H9 (cell line): ENCODE measurements around the gene PIK3R4. TPM values are rescaled to one million over a fixed set of nuclear protein-coding genes. Genes with fewer than 3 reads are reported as not detected.

Experiments
- DNase-seq: peaks from one replicate; pipeline ENCODE4 v3.0.0-alpha.2; 2017
- H2AFZ ChIP-seq: one replicate; pipeline ENCODE4 v1.6.1; 2013; ENCODE audit warnings: mild to moderate bottlenecking, low read length, control low read depth, moderate library complexity
- H2AK5ac ChIP-seq: 2 replicates; pipeline ENCODE4 v1.6.1; 2013; ENCODE audit warnings: low read length, control low read depth, mixed read lengths; ENCODE audit not compliant: insufficient read length
- H2BK120ac ChIP-seq: one replicate; pipeline ENCODE4 v1.6.1; 2013; ENCODE audit warnings: low read depth, mild to moderate bottlenecking, low read length, control low read depth, inconsistent platforms; ENCODE audit not compliant: poor library complexity, severe bottlenecking
- H2BK12ac ChIP-seq: 2 replicates; pipeline ENCODE4 v1.6.1; 2013; ENCODE audit warnings: low read length, control low read depth, mixed read lengths, low read depth; ENCODE audit not compliant: insufficient read length
- H2BK15ac ChIP-seq: 2 replicates; pipeline ENCODE4 v1.6.1; 2013; ENCODE audit warnings: low read depth, low read length, control low read depth
- H2BK20ac ChIP-seq: one replicate; pipeline ENCODE4 v1.6.1; 2013; ENCODE audit warnings: low read depth, mild to moderate bottlenecking, low read length, control low read depth, inconsistent platforms; ENCODE audit not compliant: poor library complexity, severe bottlenecking
- H2BK5ac ChIP-seq: 2 replicates; pipeline ENCODE4 v1.6.1; 2013; ENCODE audit warnings: low read length, control low read depth, mixed read lengths; ENCODE audit not compliant: insufficient read length
- H3K14ac ChIP-seq: 2 replicates; pipeline ENCODE4 v1.6.1; 2013; ENCODE audit warnings: low read length, control low read depth; ENCODE audit not compliant: insufficient read depth
- H3K18ac ChIP-seq: 2 replicates; pipeline ENCODE4 v1.6.1; 2013; ENCODE audit warnings: low read depth, mild to moderate bottlenecking, mixed read lengths, low read length, control low read depth; ENCODE audit not compliant: insufficient read length
- H3K23ac ChIP-seq: 2 replicates; pipeline ENCODE4 v1.6.1; 2013; ENCODE audit warnings: low read length, control low read depth, mixed read lengths, low read depth; ENCODE audit not compliant: insufficient read length
- H3K23me2 ChIP-seq: 2 replicates; pipeline ENCODE4 v1.6.1; 2013; ENCODE audit warnings: low read depth, mild to moderate bottlenecking, mixed read lengths, low read length, control low read depth; ENCODE audit not compliant: insufficient read length, poor library complexity, severe bottlenecking
- H3K27ac ChIP-seq: 2 replicates; pipeline ENCODE4 v1.5.1; 2013; ENCODE audit warnings: low read length, control low read depth, mixed read lengths, low read depth; ENCODE audit not compliant: insufficient read length
- H3K27me3 ChIP-seq: 2 replicates; pipeline ENCODE4 v1.6.1; 2013; ENCODE audit warnings: low read length, control low read depth, inconsistent platforms; ENCODE audit not compliant: insufficient read depth
- H3K4ac ChIP-seq: 2 replicates; pipeline ENCODE4 v1.6.1; 2013; ENCODE audit warnings: low read depth, mild to moderate bottlenecking, control low read depth, inconsistent platforms, low read length, moderate library complexity
- H3K4me1 ChIP-seq: 2 replicates; pipeline ENCODE4 v1.6.1; 2013; ENCODE audit warnings: low read length, control low read depth, inconsistent platforms; ENCODE audit not compliant: insufficient read depth
- H3K4me2 ChIP-seq: 2 replicates; pipeline ENCODE4 v1.6.1; 2013; ENCODE audit warnings: low read length, control low read depth, mixed read lengths; ENCODE audit not compliant: insufficient read length, insufficient read depth
- H3K56ac ChIP-seq: 2 replicates; pipeline ENCODE4 v1.6.1; 2013; ENCODE audit warnings: low read depth, mild to moderate bottlenecking, mixed read lengths, low read length, control low read depth; ENCODE audit not compliant: insufficient read length
- H3K79me1 ChIP-seq: 2 replicates; pipeline ENCODE4 v1.6.1; 2013; ENCODE audit warnings: low read depth, mild to moderate bottlenecking, moderate library complexity, low read length, control low read depth, inconsistent platforms; ENCODE audit not compliant: insufficient read depth, poor library complexity, severe bottlenecking
- H3K79me2 ChIP-seq: 2 replicates; pipeline ENCODE4 v1.6.1; 2013; ENCODE audit warnings: low read length, control low read depth, inconsistent platforms; ENCODE audit not compliant: insufficient read depth
- H3K9ac ChIP-seq: 2 replicates; pipeline ENCODE4 v1.6.1; 2013; ENCODE audit warnings: low read length, control low read depth, mixed read lengths; ENCODE audit not compliant: insufficient read length; ENCODE audit errors: extremely low read depth
- H3K9me3 ChIP-seq: one replicate; pipeline ENCODE4 v1.6.1; 2013; ENCODE audit warnings: low read depth, low read length, inconsistent platforms; ENCODE audit not compliant: control insufficient read depth
- H3T11ph ChIP-seq: one replicate; pipeline ENCODE4 v1.6.1; 2013; ENCODE audit warnings: mild to moderate bottlenecking, low read length, control low read depth, inconsistent platforms
- H4K20me1 ChIP-seq: one replicate; pipeline ENCODE4 v1.6.1; 2013; ENCODE audit not compliant: control insufficient read depth, insufficient read length, insufficient read depth
- H4K5ac ChIP-seq: 2 replicates; pipeline ENCODE4 v1.6.1; 2013; ENCODE audit warnings: low read depth, mild to moderate bottlenecking, mixed read lengths, low read length, control low read depth; ENCODE audit not compliant: insufficient read length
- H4K8ac ChIP-seq: replicated peaks from 2 replicates; pipeline ENCODE4 v1.6.1; 2013; ENCODE audit warnings: low read length, control low read depth, mixed read lengths, low read depth; ENCODE audit not compliant: insufficient read length
- H4K91ac ChIP-seq: 2 replicates; pipeline ENCODE4 v1.6.1; 2013; ENCODE audit warnings: low read depth, mild to moderate bottlenecking, moderate library complexity, mixed read lengths, low read length, control low read depth; ENCODE audit not compliant: insufficient read length
- H3K27ac Mint-ChIP-seq, 3 experiments: 2 replicates in 2 of 3; 3 replicates in 1 of 3; pipeline ENCODE4 v1.8.0; 2020 to 2021; ENCODE audit warnings: mixed read lengths in 3 of 3, mild to moderate bottlenecking in 1 of 3, moderate library complexity in 1 of 3
- H3K27me3 Mint-ChIP-seq: 2 replicates; pipeline ENCODE4 v1.8.0; 2021; ENCODE audit warnings: low read depth, mild to moderate bottlenecking, moderate library complexity, mixed read lengths
- H3K36me3 Mint-ChIP-seq, 3 experiments: 2 replicates in 2 of 3; 3 replicates in 1 of 3; pipeline ENCODE4 v1.8.0; 2020 to 2021; ENCODE audit warnings: low read depth in 3 of 3, mixed read lengths in 3 of 3; ENCODE audit not compliant: insufficient read depth in 1 of 3
- H3K4me1 Mint-ChIP-seq, 2 experiments: 2 replicates each; pipeline ENCODE4 v1.8.0; 2020; ENCODE audit warnings: mixed read lengths in 2 of 2
- H3K4me3 Mint-ChIP-seq, 2 experiments: 2 replicates in 1 of 2; 3 replicates in 1 of 2; pipeline ENCODE4 v1.8.0; 2020 to 2021; ENCODE audit warnings: mild to moderate bottlenecking in 2 of 2, mixed read lengths in 2 of 2, moderate library complexity in 1 of 2
- H3K9me3 Mint-ChIP-seq, 2 experiments: 2 replicates in 1 of 2; 3 replicates in 1 of 2; pipeline ENCODE4 v1.8.0; 2020; ENCODE audit warnings: mild to moderate bottlenecking in 2 of 2, mixed read lengths in 2 of 2, moderate library complexity in 1 of 2
- WGBS: extraction: QIAGEN DNeasy Blood & Tissue Kit; methylation state at CpG from one replicate; pipeline ENCODE4 v1.1.7; 2013; ENCODE audit warnings: missing lambda C conversion rate, low lambda C conversion rate, mixed read lengths; ENCODE audit not compliant: insufficient read length; ENCODE audit errors: extremely low coverage; 5-methylcytosine and 5-hydroxymethylcytosine counted together
- total RNA-seq: library from RNA; stranded (reverse); gene quantifications from 2 replicates; pipeline ENCODE4 v1.2.1, GENCODE V29; 2021
- TF ChIP-seq, protein P1 (sequence below): fragments of 200-600 bp; sonication (generic); conservative IDR thresholded peaks from 3 replicates; pipeline ENCODE4 v1.8.0; 2021; ENCODE audit warnings: antibody characterized with exemption, mild to moderate bottlenecking

Gene PIK3R4
- total RNA-seq, 1 experiment from 2014 or later: 28.6 TPM

DNA sequence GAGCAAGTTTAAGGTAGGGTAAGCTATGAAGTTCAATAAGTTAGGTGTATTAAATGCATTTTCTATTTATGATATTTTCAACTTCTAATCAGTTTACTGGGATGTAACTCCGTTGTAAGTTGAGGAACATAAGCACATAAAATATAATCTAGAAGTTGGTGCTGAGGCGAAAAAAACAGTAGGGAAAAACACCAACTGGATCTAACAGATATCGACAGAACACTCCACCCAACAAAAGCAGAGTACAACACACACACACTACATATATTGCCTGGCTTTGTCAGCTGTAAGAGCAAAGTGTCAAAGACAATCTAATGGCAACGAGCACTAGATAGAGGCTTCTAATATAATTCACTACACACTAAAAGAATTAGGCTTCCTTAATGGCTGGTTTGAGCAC is 8.4 kb downstream of the PIK3R4 start:
- H2BK5ac ChIP-seq: no peak overlapping the region
- DNase-seq: no peak
- Mint-ChIP-seq H3K4me1 (peaks cover 4 to 11% of the 10 kb centered on the region in 2 experiments; a peak in 3 of 4 replicates), H3K4me3 (no peak overlapping the region), H3K27ac (no peak overlapping the region), H3K27me3 (no peaks in the 10 kb centered on the region), H3K36me3 (peaks cover 21 to 35% (median 33%) of the 10 kb centered on the region in 3 experiments; a peak in 6 of 7 replicates), H3K9me3 (no peaks in the 10 kb centered on the region)
- no peak overlapping the region for H3T11ph ChIP-seq
- no peak overlapping the region for H2BK12ac ChIP-seq
- peaks cover 8% of the 10 kb centered on the region; the same call in 1 of the 2 replicates for H3K79me2 ChIP-seq
- H4K91ac ChIP-seq: no peak overlapping the region
- no peak overlapping the region for H3K23ac ChIP-seq
- H3K4me1 ChIP-seq: no peaks in the 10 kb centered on the region
- no peak overlapping the region for H2BK15ac ChIP-seq
- H3K4ac ChIP-seq: no peak overlapping the region
- H4K8ac ChIP-seq: no peak overlapping the region
- no peaks in the 10 kb centered on the region for H4K20me1 ChIP-seq
- H4K5ac ChIP-seq: no peak overlapping the region
- no peak overlapping the region for H2AK5ac ChIP-seq
- no peak overlapping the region for H2AFZ ChIP-seq
- peaks cover 3% of the 10 kb centered on the region for H3K79me1 ChIP-seq
- no peaks in the 10 kb centered on the region for H3K9me3 ChIP-seq
- H3K9ac ChIP-seq: no peak overlapping the region
- H2BK20ac ChIP-seq: no peak overlapping the region
- no peak overlapping the region for H3K18ac ChIP-seq
- TF ChIP-seq, protein P1, sequence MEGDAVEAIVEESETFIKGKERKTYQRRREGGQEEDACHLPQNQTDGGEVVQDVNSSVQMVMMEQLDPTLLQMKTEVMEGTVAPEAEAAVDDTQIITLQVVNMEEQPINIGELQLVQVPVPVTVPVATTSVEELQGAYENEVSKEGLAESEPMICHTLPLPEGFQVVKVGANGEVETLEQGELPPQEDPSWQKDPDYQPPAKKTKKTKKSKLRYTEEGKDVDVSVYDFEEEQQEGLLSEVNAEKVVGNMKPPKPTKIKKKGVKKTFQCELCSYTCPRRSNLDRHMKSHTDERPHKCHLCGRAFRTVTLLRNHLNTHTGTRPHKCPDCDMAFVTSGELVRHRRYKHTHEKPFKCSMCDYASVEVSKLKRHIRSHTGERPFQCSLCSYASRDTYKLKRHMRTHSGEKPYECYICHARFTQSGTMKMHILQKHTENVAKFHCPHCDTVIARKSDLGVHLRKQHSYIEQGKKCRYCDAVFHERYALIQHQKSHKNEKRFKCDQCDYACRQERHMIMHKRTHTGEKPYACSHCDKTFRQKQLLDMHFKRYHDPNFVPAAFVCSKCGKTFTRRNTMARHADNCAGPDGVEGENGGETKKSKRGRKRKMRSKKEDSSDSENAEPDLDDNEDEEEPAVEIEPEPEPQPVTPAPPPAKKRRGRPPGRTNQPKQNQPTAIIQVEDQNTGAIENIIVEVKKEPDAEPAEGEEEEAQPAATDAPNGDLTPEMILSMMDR: no peak
- no peak overlapping the region for H3K27ac ChIP-seq
- WGBS: no CpG with 5 or more reads among the region's 4 CpGs
- H2BK120ac ChIP-seq: no peak overlapping the region
- no peaks in the 10 kb centered on the region for H3K23me2 ChIP-seq
- H3K56ac ChIP-seq: no peak overlapping the region
- no peak overlapping the region for H3K4me2 ChIP-seq
- H3K14ac ChIP-seq: no peak overlapping the region
- H3K27me3 ChIP-seq: no peaks in the 10 kb centered on the region
